Measurements from ENCODE around the gene SH3RF2.
A peak's percentile ranks its signal among the peaks of the same experiment; 100 is the strongest.

SH3RF2 gene

DNA sequence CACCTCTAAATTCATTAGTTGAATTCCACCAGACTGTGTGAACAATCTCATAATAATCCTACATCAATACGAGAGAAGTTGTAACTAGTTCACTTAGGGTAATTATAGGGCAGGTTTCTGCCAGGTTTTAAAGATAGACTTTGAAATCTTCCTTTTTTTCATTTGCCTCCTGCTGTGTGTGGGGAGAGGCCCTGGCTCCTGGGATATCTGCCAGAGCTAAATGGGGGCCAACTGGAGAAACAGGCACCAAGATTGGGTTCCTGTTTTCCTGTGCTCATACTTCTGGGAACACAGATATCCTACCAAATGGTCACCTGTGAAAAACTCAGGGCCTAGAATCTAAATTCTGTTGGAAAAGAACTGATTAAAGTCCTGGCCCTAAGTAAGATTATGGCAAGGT is 42.3 kb downstream of the SH3RF2 start:
- CTCF ChIA-PET: interaction anchor here (1.1 kb wide), 1 partner anchor 72 kb away, joined by 4 read pairs; no protein-coding TSS in a partner anchor
- H3K27ac ChIP-seq (ENCODE audit: extremely low read depth, low read depth, low read length): no peak overlapping the region; the same call in 1 of the 2 replicates
- no peak for TF ChIP-seq ZBTB7A (tag by site-specific recombination; IDR thresholded peaks at IDR 0.05; ENCODE audit: low read depth)
- TF ChIP-seq KLF16 (tag by site-specific recombination; IDR thresholded peaks at IDR 0.05): no peak
- TF ChIP-seq, protein P1, sequence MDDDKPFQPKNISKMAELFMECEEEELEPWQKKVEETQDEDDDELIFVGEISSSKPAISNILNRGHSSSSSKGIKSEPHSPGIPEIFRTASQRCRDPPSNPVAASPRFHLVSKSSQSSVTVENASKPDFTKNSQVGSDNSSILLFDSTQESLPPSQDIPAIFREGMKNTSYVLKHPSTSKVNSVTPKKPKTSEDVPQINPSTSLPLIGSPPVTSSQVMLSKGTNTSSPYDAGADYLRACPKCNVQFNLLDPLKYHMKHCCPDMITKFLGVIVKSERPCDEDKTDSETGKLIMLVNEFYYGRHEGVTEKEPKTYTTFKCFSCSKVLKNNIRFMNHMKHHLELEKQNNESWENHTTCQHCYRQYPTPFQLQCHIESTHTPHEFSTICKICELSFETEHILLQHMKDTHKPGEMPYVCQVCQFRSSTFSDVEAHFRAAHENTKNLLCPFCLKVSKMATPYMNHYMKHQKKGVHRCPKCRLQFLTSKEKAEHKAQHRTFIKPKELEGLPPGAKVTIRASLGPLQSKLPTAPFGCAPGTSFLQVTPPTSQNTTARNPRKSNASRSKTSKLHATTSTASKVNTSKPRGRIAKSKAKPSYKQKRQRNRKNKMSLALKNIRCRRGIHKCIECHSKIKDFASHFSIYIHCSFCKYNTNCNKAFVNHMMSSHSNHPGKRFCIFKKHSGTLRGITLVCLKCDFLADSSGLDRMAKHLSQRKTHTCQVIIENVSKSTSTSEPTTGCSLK (tag by site-specific recombination; IDR thresholded peaks at IDR 0.05): no peak
- peak; percentile 50; the same call in 1 of the 2 replicates for TF ChIP-seq ZXDB (tag by site-specific recombination; IDR thresholded peaks at IDR 0.05)
- TF ChIP-seq YY1 (tag by site-specific recombination; IDR thresholded peaks at IDR 0.05): no peak
- TF ChIP-seq, protein P2, sequence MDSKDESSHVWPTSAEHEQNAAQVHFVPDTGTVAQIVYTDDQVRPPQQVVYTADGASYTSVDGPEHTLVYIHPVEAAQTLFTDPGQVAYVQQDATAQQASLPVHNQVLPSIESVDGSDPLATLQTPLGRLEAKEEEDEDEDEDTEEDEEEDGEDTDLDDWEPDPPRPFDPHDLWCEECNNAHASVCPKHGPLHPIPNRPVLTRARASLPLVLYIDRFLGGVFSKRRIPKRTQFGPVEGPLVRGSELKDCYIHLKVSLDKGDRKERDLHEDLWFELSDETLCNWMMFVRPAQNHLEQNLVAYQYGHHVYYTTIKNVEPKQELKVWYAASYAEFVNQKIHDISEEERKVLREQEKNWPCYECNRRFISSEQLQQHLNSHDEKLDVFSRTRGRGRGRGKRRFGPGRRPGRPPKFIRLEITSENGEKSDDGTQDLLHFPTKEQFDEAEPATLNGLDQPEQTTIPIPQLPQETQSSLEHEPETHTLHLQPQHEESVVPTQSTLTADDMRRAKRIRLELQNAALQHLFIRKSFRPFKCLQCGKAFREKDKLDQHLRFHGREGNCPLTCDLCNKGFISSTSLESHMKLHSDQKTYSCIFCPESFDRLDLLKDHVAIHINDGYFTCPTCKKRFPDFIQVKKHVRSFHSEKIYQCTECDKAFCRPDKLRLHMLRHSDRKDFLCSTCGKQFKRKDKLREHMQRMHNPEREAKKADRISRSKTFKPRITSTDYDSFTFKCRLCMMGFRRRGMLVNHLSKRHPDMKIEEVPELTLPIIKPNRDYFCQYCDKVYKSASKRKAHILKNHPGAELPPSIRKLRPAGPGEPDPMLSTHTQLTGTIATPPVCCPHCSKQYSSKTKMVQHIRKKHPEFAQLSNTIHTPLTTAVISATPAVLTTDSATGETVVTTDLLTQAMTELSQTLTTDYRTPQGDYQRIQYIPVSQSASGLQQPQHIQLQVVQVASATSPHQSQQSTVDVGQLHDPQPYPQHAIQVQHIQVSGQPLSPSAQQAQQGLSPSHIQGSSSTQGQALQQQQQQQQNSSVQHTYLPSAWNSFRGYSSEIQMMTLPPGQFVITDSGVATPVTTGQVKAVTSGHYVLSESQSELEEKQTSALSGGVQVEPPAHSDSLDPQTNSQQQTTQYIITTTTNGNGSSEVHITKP (tag by site-specific recombination; IDR thresholded peaks at IDR 0.05): no peak
- no peak for TF ChIP-seq ZNF776 (tag by site-specific recombination; IDR thresholded peaks at IDR 0.05; ENCODE audit: borderline replicate concordance)
- no peak for TF ChIP-seq TCF7L2 (IDR thresholded peaks at IDR 0.05; ENCODE audit: borderline replicate concordance, low read depth, low read length)
- no peak for TF ChIP-seq ZNF155 (tag by site-specific recombination; IDR thresholded peaks at IDR 0.05)
- no peak for TF ChIP-seq ZNF37A (tag by site-specific recombination; IDR thresholded peaks at IDR 0.05)
- no peak for TF ChIP-seq ZBTB17 (tag by site-specific recombination; IDR thresholded peaks at IDR 0.05)
- TF ChIP-seq SP2 (tag by site-specific recombination; IDR thresholded peaks at IDR 0.05): no peak
- no peak for TF ChIP-seq MEIS1 (CRISPR knock-in tag; IDR thresholded peaks at IDR 0.05; ENCODE audit: borderline replicate concordance)
- no peak for TF ChIP-seq ZNF121 (tag by site-specific recombination; IDR thresholded peaks at IDR 0.05)
- TF ChIP-seq, protein P3, sequence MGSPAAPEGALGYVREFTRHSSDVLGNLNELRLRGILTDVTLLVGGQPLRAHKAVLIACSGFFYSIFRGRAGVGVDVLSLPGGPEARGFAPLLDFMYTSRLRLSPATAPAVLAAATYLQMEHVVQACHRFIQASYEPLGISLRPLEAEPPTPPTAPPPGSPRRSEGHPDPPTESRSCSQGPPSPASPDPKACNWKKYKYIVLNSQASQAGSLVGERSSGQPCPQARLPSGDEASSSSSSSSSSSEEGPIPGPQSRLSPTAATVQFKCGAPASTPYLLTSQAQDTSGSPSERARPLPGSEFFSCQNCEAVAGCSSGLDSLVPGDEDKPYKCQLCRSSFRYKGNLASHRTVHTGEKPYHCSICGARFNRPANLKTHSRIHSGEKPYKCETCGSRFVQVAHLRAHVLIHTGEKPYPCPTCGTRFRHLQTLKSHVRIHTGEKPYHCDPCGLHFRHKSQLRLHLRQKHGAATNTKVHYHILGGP (tag by site-specific recombination; IDR thresholded peaks at IDR 0.05): no peak
- TF ChIP-seq, protein P4, sequence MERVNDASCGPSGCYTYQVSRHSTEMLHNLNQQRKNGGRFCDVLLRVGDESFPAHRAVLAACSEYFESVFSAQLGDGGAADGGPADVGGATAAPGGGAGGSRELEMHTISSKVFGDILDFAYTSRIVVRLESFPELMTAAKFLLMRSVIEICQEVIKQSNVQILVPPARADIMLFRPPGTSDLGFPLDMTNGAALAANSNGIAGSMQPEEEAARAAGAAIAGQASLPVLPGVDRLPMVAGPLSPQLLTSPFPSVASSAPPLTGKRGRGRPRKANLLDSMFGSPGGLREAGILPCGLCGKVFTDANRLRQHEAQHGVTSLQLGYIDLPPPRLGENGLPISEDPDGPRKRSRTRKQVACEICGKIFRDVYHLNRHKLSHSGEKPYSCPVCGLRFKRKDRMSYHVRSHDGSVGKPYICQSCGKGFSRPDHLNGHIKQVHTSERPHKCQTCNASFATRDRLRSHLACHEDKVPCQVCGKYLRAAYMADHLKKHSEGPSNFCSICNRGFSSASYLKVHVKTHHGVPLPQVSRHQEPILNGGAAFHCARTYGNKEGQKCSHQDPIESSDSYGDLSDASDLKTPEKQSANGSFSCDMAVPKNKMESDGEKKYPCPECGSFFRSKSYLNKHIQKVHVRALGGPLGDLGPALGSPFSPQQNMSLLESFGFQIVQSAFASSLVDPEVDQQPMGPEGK (tag by site-specific recombination; IDR thresholded peaks at IDR 0.05): no peak
- no peak for TF ChIP-seq ZNF2 (tag by site-specific recombination; IDR thresholded peaks at IDR 0.05)
- TF ChIP-seq ZNF23 (tag by site-specific recombination; IDR thresholded peaks at IDR 0.05; ENCODE audit: borderline replicate concordance): no peak
- TF ChIP-seq ZNF830 (tag by site-specific recombination; IDR thresholded peaks at IDR 0.05; ENCODE audit: low read depth): no peak
- TF ChIP-seq, protein P5, sequence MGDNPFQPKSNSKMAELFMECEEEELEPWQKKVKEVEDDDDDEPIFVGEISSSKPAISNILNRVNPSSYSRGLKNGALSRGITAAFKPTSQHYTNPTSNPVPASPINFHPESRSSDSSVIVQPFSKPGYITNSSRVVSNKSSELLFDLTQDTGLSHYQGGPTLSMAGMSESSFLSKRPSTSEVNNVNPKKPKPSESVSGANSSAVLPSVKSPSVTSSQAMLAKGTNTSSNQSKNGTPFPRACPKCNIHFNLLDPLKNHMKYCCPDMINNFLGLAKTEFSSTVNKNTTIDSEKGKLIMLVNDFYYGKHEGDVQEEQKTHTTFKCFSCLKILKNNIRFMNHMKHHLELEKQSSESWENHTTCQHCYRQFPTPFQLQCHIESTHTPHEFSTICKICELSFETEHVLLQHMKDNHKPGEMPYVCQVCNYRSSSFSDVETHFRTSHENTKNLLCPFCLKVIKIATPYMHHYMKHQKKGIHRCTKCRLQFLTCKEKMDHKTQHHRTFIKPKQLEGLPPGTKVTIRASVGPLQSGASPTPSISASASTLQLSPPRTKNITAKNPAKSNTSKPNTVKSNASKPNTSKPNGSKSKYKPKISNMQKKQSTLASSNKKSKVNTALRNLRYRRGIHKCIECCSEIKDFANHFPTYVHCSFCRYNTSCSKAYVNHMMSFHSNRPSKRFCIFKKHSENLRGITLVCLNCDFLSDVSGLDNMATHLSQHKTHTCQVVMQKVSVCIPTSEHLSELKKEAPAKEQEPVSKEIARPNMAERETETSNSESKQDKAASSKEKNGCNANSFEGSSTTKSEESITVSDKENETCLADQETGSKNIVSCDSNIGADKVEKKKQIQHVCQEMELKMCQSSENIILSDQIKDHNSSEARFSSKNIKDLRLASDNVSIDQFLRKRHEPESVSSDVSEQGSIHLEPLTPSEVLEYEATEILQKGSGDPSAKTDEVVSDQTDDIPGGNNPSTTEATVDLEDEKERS (tag by site-specific recombination; IDR thresholded peaks at IDR 0.05): no peak
- TF ChIP-seq SETDB1 (IDR thresholded peaks at IDR 0.05; ENCODE audit: insufficient read length, low read length): no peak
- no peak for TF ChIP-seq ZNF585B (tag by site-specific recombination; IDR thresholded peaks at IDR 0.05)
- TF ChIP-seq ZNF10 (tag by site-specific recombination; IDR thresholded peaks at IDR 0.05): no peak
- no peak for TF ChIP-seq ZNF404 (tag by site-specific recombination; IDR thresholded peaks at IDR 0.05)
- TF ChIP-seq WT1 (tag by site-specific recombination; IDR thresholded peaks at IDR 0.05): peak; percentile 40; the same call in 1 of the 2 replicates
- no peak for TF ChIP-seq ZNF544 (tag by site-specific recombination; IDR thresholded peaks at IDR 0.05)

More for the DNA sequence above, 42.3 kb downstream of the SH3RF2 start:
- POLR2A ChIA-PET: no interaction called here
- H3K36me3 ChIP-seq (ENCODE audit: control insufficient read depth in 2 of 2, insufficient read depth in 1 of 2, low read length in 2 of 2): no peaks in the 10 kb centered on the region
- H3K4me1 ChIP-seq (ENCODE audit: control insufficient read depth, insufficient read depth, low read length): peaks cover 26% of the 10 kb centered on the region
- H3K9me3 ChIP-seq (ENCODE audit: control insufficient read depth, insufficient read depth, low read depth, low read length): no peaks in the 10 kb centered on the region
- H3K4me3 ChIP-seq (ENCODE audit: low read depth, low read length): no peak overlapping the region

All from HEK293 (cell line).